Karpas-422 (cell line): ENCODE measurements around the gene PDXK. TPM values are rescaled to one million over a fixed set of nuclear protein-coding genes. Genes with fewer than 3 reads are reported as not detected.

ENCODE experiments used
- DNase-seq: peaks from one replicate; pipeline ENCODE4 v3.0.0-alpha.2; 2015
- H2AFZ ChIP-seq: fragments of 200-600 bp; sonication (generic); 2 replicates; pipeline ENCODE4 v1.6.1; 2014; ENCODE audit warnings: antibody characterized with exemption, low read length, mixed read lengths
- H3K27ac ChIP-seq: fragments of 200-600 bp; sonication (generic); 2 replicates; pipeline ENCODE4 v1.5.1; 2014; ENCODE audit warnings: mild to moderate bottlenecking, low read length, moderate library complexity
- H3K27me3 ChIP-seq: fragments of 200-600 bp; sonication (generic); 2 replicates; pipeline ENCODE4 v1.6.1; 2014; ENCODE audit warnings: low read length, mixed read lengths
- H3K36me3 ChIP-seq: fragments of 200-600 bp; sonication (generic); 2 replicates; pipeline ENCODE4 v1.6.1; 2014; ENCODE audit warnings: low read length, mixed read lengths; ENCODE audit not compliant: insufficient read depth
- H3K4me1 ChIP-seq: fragments of 200-600 bp; sonication (generic); 2 replicates; pipeline ENCODE4 v1.6.1; 2014; ENCODE audit warnings: mild to moderate bottlenecking, low read length, mixed read lengths
- H3K4me2 ChIP-seq: fragments of 200-600 bp; sonication (generic); 2 replicates; pipeline ENCODE4 v1.6.1; 2014; ENCODE audit warnings: low read length, low read depth, mild to moderate bottlenecking; ENCODE audit not compliant: poor library complexity, severe bottlenecking
- H3K4me3 ChIP-seq: fragments of 200-600 bp; sonication (generic); 2 replicates; pipeline ENCODE4 v1.5.1; 2014; ENCODE audit warnings: mild to moderate bottlenecking, antibody characterized with exemption, low read length, mixed read lengths
- H3K79me2 ChIP-seq: fragments of 200-600 bp; sonication (generic); 2 replicates; pipeline ENCODE4 v1.6.1; 2014; ENCODE audit warnings: mild to moderate bottlenecking, low read length, mixed read lengths
- H3K9ac ChIP-seq: fragments of 200-600 bp; sonication (generic); 2 replicates; pipeline ENCODE4 v1.6.0; 2014; ENCODE audit warnings: low read length
- H3K9me2 ChIP-seq: fragments of 200-600 bp; sonication (generic), shearing (Covaris generic); replicated peaks from 2 replicates; pipeline ENCODE4 v1.6.0; 2014; ENCODE audit warnings: mild to moderate bottlenecking, low read length, moderate library complexity; ENCODE audit not compliant: insufficient read depth
- H3K9me3 ChIP-seq: fragments of 300-700, 200-600 bp; sonication (generic); 2 replicates; pipeline ENCODE4 v1.6.1; 2014; ENCODE audit warnings: low read length, mixed read lengths
- H4K20me1 ChIP-seq: fragments of 200-600 bp; sonication (generic); 2 replicates; pipeline ENCODE4 v1.6.1; 2014; ENCODE audit warnings: mild to moderate bottlenecking, antibody characterized with exemption, low read length, low read depth; ENCODE audit not compliant: insufficient read depth
- total RNA-seq: library from RNA; depleted of rRNA; stranded (reverse); fragments of >200 nt; shearing (Covaris generic); gene quantifications from 2 replicates; pipeline ENCODE4 v1.2.3, GENCODE V29; 2014; ENCODE audit warnings: low replicate concordance

PDXK gene
- total RNA-seq, 1 experiment from 2014 or later = 44.7 TPM

GRCh38 chr21:43733060-43733459 lies 14.1 kb downstream of the PDXK start:
- no peak for DNase-seq
- Histone ChIP-seq H3K27me3 (no peaks in the 10 kb centered on the region), H4K20me1 (no peaks in the 10 kb centered on the region), H3K9me2 (no peaks in the 10 kb centered on the region), H3K27ac (no peak overlapping the region), H3K36me3 (no peaks in the 10 kb centered on the region), H3K9ac (no peak overlapping the region), H3K4me2 (no peak overlapping the region), H3K4me3 (no peak overlapping the region), H3K79me2 (peaks cover 59% of the 10 kb centered on the region), H3K9me3 (no peaks in the 10 kb centered on the region), H3K4me1 (peaks cover 13% of the 10 kb centered on the region), H2AFZ (no peak overlapping the region)

- H3K9me2 ChIP-seq = no peaks in the 10 kb centered on the region
- no peak overlapping the region for H3K27ac ChIP-seq
- no peak overlapping the region for H2AFZ ChIP-seq
- no peaks in the 10 kb centered on the region for H3K9me3 ChIP-seq
- H3K27me3 ChIP-seq = no peaks in the 10 kb centered on the region
- H3K4me1 ChIP-seq = peaks cover 8% of the 10 kb centered on the region
- H3K79me2 ChIP-seq = peaks cover 53% of the 10 kb centered on the region
- no peak overlapping the region for H3K4me2 ChIP-seq
- no peak for DNase-seq
- no peaks in the 10 kb centered on the region for H4K20me1 ChIP-seq
- no peak overlapping the region for H3K4me3 ChIP-seq
- no peaks in the 10 kb centered on the region for H3K36me3 ChIP-seq
- no peak overlapping the region for H3K9ac ChIP-seq
Observed at GRCh38 chr21:43733529-43734071, 14.7 kb downstream of the PDXK start.

GRCh38 chr21:43734131-43734927 lies 15.4 kb downstream of the PDXK start:
- Histone ChIP-seq H3K9me2 (no peaks in the 10 kb centered on the region), H3K9me3 (no peaks in the 10 kb centered on the region), H3K79me2 (peaks cover 49% of the 10 kb centered on the region), H3K27ac (no peak overlapping the region), H3K27me3 (no peaks in the 10 kb centered on the region), H2AFZ (no peak overlapping the region), H3K4me2 (no peak overlapping the region), H3K4me1 (peaks cover 4% of the 10 kb centered on the region), H3K36me3 (no peaks in the 10 kb centered on the region), H4K20me1 (no peaks in the 10 kb centered on the region), H3K4me3 (no peak overlapping the region), H3K9ac (no peak overlapping the region)
- no peak for DNase-seq

- Histone ChIP-seq H4K20me1 (no peaks in the 10 kb centered on the region), H2AFZ (no peak overlapping the region), H3K9me2 (no peaks in the 10 kb centered on the region), H3K79me2 (peaks cover 43% of the 10 kb centered on the region), H3K4me1 (no peaks in the 10 kb centered on the region), H3K36me3 (no peaks in the 10 kb centered on the region), H3K9ac (no peak overlapping the region), H3K27me3 (no peaks in the 10 kb centered on the region), H3K4me3 (no peak overlapping the region), H3K9me3 (no peaks in the 10 kb centered on the region), H3K27ac (no peak overlapping the region), H3K4me2 (no peak overlapping the region)
- DNase-seq = no peak
Observed at GRCh38 chr21:43734928-43735229, 15.9 kb downstream of the PDXK start.

- no peaks in the 10 kb centered on the region for H3K9me2 ChIP-seq
- no peak overlapping the region for H3K9ac ChIP-seq
- DNase-seq = no peak
- peaks cover 37% of the 10 kb centered on the region for H3K79me2 ChIP-seq
- no peak overlapping the region for H3K27ac ChIP-seq
- no peaks in the 10 kb centered on the region for H3K27me3 ChIP-seq
- H3K4me2 ChIP-seq = no peak overlapping the region
- no peaks in the 10 kb centered on the region for H4K20me1 ChIP-seq
- no peaks in the 10 kb centered on the region for H3K36me3 ChIP-seq
- no peaks in the 10 kb centered on the region for H3K4me1 ChIP-seq
- no peak overlapping the region for H3K4me3 ChIP-seq
- H2AFZ ChIP-seq = no peak overlapping the region
- H3K9me3 ChIP-seq = no peaks in the 10 kb centered on the region
Observed at GRCh38 chr21:43735236-43736091, 16.5 kb downstream of the PDXK start.

- H3K4me1 ChIP-seq = no peaks in the 10 kb centered on the region
- H3K4me3 ChIP-seq = no peak overlapping the region
- peaks cover 29% of the 10 kb centered on the region for H3K79me2 ChIP-seq
- no peaks in the 10 kb centered on the region for H3K9me2 ChIP-seq
- no peak overlapping the region for H2AFZ ChIP-seq
- no peak overlapping the region for H3K27ac ChIP-seq
- H3K4me2 ChIP-seq = no peak overlapping the region
- no peaks in the 10 kb centered on the region for H3K36me3 ChIP-seq
- no peaks in the 10 kb centered on the region for H3K9me3 ChIP-seq
- no peak for DNase-seq
- H3K27me3 ChIP-seq = no peaks in the 10 kb centered on the region
- H3K9ac ChIP-seq = no peak overlapping the region
- no peaks in the 10 kb centered on the region for H4K20me1 ChIP-seq
Observed at GRCh38 chr21:43736224-43736883, 17.4 kb downstream of the PDXK start.

- no peaks in the 10 kb centered on the region for H3K36me3 ChIP-seq
- H3K27ac ChIP-seq = no peak overlapping the region
- no peaks in the 10 kb centered on the region for H3K9me3 ChIP-seq
- peaks cover 19% of the 10 kb centered on the region for H3K79me2 ChIP-seq
- no peak overlapping the region for H3K4me2 ChIP-seq
- no peaks in the 10 kb centered on the region for H3K4me1 ChIP-seq
- no peaks in the 10 kb centered on the region for H3K27me3 ChIP-seq
- H3K4me3 ChIP-seq = no peak overlapping the region
- H2AFZ ChIP-seq = no peak overlapping the region
- no peaks in the 10 kb centered on the region for H3K9me2 ChIP-seq
- no peak for DNase-seq
- H3K9ac ChIP-seq = no peak overlapping the region
- no peaks in the 10 kb centered on the region for H4K20me1 ChIP-seq
Observed at GRCh38 chr21:43737158-43737950, 18.4 kb downstream of the PDXK start.
